ENCODE measurements around the gene AP3M1.
A peak's percentile ranks its signal among the peaks of the same experiment; 100 is the strongest.

Gene AP3M1

GRCh38 chr10:74187237-74187636 lies 36.6 kb upstream of the AP3M1 start:
- no peak for TF ChIP-seq CTCF (IDR thresholded peaks at IDR 0.05; ENCODE audit: low read depth, low read length, missing control alignments)
- DNase-seq (ENCODE audit: extremely low read depth, low read depth): no peak
- no peak overlapping the region for H3K4me3 ChIP-seq (replicated peaks; ENCODE audit: low read depth, low read length)

GRCh38 chr10:74186678-74187077 lies 36.0 kb upstream of the AP3M1 start:
- TF ChIP-seq CTCF (IDR thresholded peaks at IDR 0.05; ENCODE audit: low read depth, low read length, missing control alignments): no peak
- no peak for DNase-seq (ENCODE audit: extremely low read depth, low read depth)
- no peak overlapping the region for H3K4me3 ChIP-seq (replicated peaks; ENCODE audit: low read depth, low read length)

- 0 out of 2 replicates have a peak overlapping the region, but pooled peaks have one; percentile 75 for H3K4me3 ChIP-seq (replicated peaks; ENCODE audit: low read depth, low read length)
- no peak for DNase-seq (ENCODE audit: extremely low read depth, low read depth)
- no peak for TF ChIP-seq CTCF (IDR thresholded peaks at IDR 0.05; ENCODE audit: low read depth, low read length, missing control alignments)
Measured at GRCh38 chr10:74179111-74179710, 28.6 kb upstream of the AP3M1 start.

GRCh38 chr10:74178042-74178791 lies 27.6 kb upstream of the AP3M1 start:
- TF ChIP-seq CTCF (IDR thresholded peaks at IDR 0.05; ENCODE audit: low read depth, low read length, missing control alignments): no peak

GRCh38 chr10:74177140-74177677 lies 26.6 kb upstream of the AP3M1 start:
- no peak for TF ChIP-seq CTCF (IDR thresholded peaks at IDR 0.05; ENCODE audit: low read depth, low read length, missing control alignments)
- DNase-seq (ENCODE audit: extremely low read depth, low read depth): no peak
- peak overlapping the region; percentile 75 for H3K4me3 ChIP-seq (replicated peaks; ENCODE audit: low read depth, low read length)

More at GRCh38 chr10:74178042-74178791, 27.6 kb upstream of the AP3M1 start:
- peak overlapping the region; percentile 75 for H3K4me3 ChIP-seq (replicated peaks; ENCODE audit: low read depth, low read length)
- no peak for DNase-seq (ENCODE audit: extremely low read depth, low read depth)

GRCh38 chr10:74176380-74177139 lies 25.9 kb upstream of the AP3M1 start:
- no peak for TF ChIP-seq CTCF (IDR thresholded peaks at IDR 0.05; ENCODE audit: low read depth, low read length, missing control alignments)
- peak overlapping the region; percentile 75 for H3K4me3 ChIP-seq (replicated peaks; ENCODE audit: low read depth, low read length)
- peak; percentile 87 for DNase-seq (ENCODE audit: extremely low read depth, low read depth)

Measured in HFF-Myc (cell line).